Epithelial cell of proximal tubule (primary cell): ENCODE results near the gene TRAF3IP1. TPM values are rescaled to one million over a fixed set of nuclear protein-coding genes. Genes with fewer than 3 reads are reported as not detected.
"Not testable (repeated sequence)": the region's sequence is repeated elsewhere in the genome, so short reads cannot be mapped to it uniquely, and the experiment has no call there.

ENCODE experiments used
- DNase-seq: peaks from one replicate; pipeline ENCODE4 v3.0.0-alpha.2; 2011; ENCODE audit warnings: low read depth
- H3K4me3 ChIP-seq: 2 replicates; pipeline ENCODE4 v1.5.1; 2011; ENCODE audit warnings: low read depth, mild to moderate bottlenecking, low read length
- total RNA-seq: library from RNA; depleted of rRNA; stranded (reverse); fragments of >200 nt; gene quantifications from 2 replicates; pipeline ENCODE4 v1.2.3, GENCODE V29; 2015
- TF ChIP-seq, protein P1 (sequence below): conservative IDR thresholded peaks from 2 replicates; pipeline ENCODE4 v1.5.1; 2012; ENCODE audit warnings: low read depth, mild to moderate bottlenecking, low read length

TRAF3IP1 gene
- total RNA-seq, 1 donor from 2014 or later: 8.5 TPM

DNA sequence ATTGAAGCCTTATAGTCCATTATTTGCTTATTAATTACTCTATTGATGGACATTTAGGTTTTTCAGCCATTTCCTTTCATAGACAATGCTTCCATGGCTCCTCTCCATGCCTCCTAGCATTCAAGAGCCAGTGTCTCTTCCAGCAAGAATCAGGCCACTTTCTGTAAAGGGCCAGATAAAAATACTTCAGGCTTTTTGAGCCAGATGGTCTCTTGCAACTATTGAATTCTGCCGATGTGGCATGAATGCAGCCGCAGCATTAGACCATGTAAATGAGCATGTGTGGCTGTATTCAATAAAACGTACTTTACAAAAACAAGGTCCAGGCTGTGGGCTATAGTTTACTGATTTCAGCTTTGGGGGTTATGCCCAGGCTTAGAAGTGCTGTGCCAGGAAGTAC lies 38.5 kb downstream of the TRAF3IP1 start:
- DNase-seq: no peak
- H3K4me3 ChIP-seq: no peak overlapping the region
- TF ChIP-seq, protein P1, sequence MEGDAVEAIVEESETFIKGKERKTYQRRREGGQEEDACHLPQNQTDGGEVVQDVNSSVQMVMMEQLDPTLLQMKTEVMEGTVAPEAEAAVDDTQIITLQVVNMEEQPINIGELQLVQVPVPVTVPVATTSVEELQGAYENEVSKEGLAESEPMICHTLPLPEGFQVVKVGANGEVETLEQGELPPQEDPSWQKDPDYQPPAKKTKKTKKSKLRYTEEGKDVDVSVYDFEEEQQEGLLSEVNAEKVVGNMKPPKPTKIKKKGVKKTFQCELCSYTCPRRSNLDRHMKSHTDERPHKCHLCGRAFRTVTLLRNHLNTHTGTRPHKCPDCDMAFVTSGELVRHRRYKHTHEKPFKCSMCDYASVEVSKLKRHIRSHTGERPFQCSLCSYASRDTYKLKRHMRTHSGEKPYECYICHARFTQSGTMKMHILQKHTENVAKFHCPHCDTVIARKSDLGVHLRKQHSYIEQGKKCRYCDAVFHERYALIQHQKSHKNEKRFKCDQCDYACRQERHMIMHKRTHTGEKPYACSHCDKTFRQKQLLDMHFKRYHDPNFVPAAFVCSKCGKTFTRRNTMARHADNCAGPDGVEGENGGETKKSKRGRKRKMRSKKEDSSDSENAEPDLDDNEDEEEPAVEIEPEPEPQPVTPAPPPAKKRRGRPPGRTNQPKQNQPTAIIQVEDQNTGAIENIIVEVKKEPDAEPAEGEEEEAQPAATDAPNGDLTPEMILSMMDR: no peak

DNA sequence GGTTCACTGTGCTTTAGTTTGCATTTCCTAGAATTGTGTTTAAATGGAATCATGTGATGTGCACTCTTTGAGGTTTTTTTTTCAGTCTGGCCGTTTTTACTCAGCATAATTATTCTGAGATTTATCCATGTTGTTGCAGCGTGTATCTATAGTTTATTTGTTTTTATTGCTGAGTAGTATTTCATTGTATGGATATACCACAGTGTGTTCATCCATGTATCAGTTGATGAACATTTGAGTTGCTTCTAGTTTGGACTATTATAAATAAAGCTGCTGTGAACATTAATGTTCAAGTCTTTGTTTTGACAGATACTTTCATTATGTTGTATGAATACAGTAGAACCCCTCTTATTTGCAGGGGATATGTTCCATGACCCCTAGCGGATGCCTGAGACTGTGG lies 39.1 kb downstream of the TRAF3IP1 start:
- TF ChIP-seq, protein P1: no peak
- DNase-seq: no peak
- no peak overlapping the region for H3K4me3 ChIP-seq

DNA sequence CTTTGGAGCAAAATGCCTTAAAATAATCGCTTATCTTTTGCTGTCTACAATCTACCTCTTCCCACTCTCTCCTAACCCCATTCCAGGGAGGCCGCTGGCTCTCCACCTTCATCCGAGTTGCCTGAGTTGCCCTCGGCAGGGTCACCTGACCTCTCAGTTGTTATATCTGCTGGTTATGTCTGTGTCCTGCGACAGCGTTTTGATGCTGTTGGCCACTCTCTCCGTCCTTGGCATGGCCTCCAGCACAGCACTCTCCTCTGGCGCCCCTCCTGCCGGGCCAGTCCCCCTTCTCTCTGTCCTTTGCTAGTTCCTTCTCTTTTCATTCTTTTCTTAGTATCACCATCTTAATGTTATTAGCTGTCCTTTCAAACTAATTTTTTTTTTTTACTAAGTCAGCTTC lies 41.6 kb downstream of the TRAF3IP1 start:
- H3K4me3 ChIP-seq: no peak overlapping the region
- TF ChIP-seq, protein P1: no peak
- DNase-seq: no peak

DNA sequence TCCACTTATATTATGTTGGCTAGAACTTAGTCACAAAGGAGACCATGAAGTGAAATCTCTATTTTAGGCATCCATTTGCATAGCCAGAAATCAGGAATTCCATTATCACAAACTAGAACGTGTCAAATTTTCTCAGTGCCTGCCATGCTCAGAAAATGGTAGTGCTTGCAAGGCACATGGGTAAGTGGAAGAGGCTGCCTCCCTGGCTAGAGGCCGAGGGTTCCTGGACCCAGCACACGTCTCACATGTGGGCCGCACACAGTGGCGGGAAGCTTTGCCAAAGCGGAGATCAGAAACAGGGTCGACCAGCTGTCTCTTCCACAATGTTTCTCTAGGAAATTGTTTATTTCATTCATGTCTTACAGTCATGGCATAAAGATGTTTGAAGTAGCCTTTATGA lies 42.3 kb downstream of the TRAF3IP1 start:
- no peak for DNase-seq
- TF ChIP-seq, protein P1: no peak

DNA sequence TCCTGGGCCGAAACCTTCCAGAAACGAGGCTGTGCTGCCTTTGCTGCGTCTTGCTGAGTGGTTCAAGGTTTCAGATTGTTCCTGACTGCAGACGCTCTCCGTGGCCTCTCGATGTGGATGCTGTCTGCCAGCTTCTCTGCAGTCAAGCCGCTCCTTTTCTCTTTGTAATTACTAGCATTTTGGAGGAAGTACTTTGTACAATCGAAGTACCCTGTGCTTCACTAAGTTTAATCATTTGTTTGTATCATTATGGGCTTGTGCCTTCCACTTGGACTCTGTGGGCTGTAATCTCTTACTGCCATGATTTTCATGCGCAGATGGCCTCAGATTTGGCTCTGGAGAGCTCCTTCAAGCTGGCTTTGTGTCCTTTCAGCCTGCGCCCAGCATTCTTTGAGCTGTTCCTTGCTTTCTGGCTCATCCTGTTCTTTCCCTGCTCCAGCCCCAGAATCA lies 49.3 kb downstream of the TRAF3IP1 start:
- H3K4me3 ChIP-seq: no peak overlapping the region
- no peak for DNase-seq
- TF ChIP-seq, protein P1: no peak

More for the DNA sequence above, 42.3 kb downstream of the TRAF3IP1 start:
- H3K4me3 ChIP-seq: no peak overlapping the region

DNA sequence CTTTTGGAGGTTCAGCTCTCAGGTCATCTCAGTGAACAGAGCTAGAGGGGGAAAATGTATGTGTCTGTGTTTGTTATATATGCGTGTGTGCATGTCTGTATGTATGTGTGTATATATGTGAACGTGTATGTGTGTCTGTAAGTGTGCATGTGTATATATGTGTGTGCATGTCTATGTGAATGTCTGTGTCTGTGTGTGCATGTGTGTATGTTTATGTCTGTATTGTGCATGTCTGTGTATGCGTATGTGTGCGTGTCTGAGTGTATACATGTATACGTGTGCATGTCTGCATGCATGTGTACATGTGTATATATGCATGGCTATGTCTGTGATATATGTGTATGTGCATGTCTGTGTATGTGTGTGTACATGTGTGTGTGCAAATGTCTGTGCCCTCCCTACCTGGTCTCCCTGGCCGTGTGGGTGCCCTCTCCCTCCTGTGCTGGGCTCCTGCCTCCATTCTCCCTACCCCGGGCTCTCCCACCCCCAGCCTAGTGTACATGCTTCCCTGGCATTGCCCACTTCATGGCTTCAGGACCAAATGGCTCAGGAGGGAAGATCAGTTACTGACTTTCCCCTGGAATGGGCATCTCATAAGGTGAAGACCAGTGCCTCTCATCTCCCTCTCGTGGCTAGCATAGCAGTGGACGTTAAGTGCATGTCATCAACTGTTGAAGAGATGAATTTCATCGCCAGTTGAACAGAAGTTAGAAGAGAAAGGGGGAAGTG lies 49.9 kb downstream of the TRAF3IP1 start:
- no peak overlapping the region for H3K4me3 ChIP-seq
- TF ChIP-seq, protein P1: no peak

DNA sequence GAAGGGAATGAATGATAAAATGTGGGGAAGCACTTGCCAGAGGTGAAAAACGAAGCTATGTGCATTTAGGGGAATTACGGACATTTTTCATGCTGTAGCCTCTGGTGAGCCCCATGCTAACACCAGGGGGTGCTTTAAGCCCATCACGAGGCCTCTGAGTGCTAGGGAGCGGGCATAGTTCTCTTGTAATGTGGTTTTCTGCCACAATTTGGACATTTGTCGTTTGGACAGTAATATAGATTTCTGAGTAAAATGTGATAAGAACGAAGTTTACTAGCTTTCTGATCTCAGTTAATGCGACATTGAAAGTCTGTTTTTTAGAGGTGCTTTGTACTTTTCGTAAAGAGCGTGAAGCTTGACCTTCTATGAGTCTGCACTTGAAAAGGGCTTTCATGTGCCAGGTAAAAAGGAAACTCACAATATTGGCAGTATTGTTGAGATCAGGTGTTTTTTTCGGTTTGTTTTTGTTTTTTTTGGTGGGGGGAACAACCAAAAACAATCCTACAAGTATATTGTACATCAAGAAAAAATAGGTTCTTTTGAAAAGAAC lies 50.6 kb downstream of the TRAF3IP1 start:
- TF ChIP-seq, protein P1: peak; percentile 73
- DNase-seq: no peak
- H3K4me3 ChIP-seq: no peak overlapping the region

More for the DNA sequence above, 49.9 kb downstream of the TRAF3IP1 start:
- DNase-seq: no peak

DNA sequence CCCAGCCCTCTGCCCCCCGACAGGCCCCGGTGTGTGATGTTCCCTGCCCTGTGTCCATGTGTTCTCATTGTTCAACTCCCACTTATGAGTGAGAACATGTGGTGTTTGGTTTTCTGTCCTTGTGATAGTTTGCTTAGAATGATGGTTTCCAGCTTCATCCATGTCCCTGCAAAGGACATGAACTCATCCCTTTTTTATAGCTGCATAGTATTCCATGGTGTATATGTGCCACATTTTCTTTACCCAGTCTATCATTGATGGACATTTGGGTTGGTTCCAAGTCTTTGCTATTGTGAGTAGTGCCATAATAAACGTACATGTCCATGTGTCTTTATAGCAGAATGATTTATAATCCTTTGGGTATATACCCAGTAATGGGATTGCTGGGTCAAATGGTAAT lies 52.0 kb downstream of the TRAF3IP1 start:
- not testable (repeated sequence) for DNase-seq, H3K4me3 ChIP-seq
